K562 (cell line): ENCODE data around the gene ARHGAP28. TPM values are rescaled to one million over a fixed set of nuclear protein-coding genes. Genes with fewer than 3 reads are reported as not detected.

Experiments
- ATAC-seq: fragments of 200-7000 bp; cut with Tn5 transposase; 3 replicates; pipeline ENCODE4 v1.9.1; 2020; ENCODE audit warnings: moderate library complexity
- BruUV-seq: library from RNA; stranded (reverse); fragments of 400-500 nt; replicated peaks from 2 replicates; lab custom pipeline; 2021; lab: Mats Ljungman, UMichigan
- CTCF ChIA-PET: fragments of 300-600 bp; formaldehyde crosslinking; extraction: SDS; loops from one replicate; lab custom pipeline; 2021; ENCODE audit warnings: low intra/inter-chr PET ratio; lab: Yijun Ruan, JAX
- POLR2A ChIA-PET: fragments of 300-600, 350-650 bp; sonication (Branson Sonifier 250); formaldehyde crosslinking; extraction: SDS; loops from one replicate; lab custom pipeline; 2021; ENCODE audit warnings: antibody characterized with exemption, inconsistent platforms; lab: Yijun Ruan, JAX
- DNase-seq, 4 experiments: peaks; one replicate each; pipeline versions ENCODE4 v3.0.0 to v3.0.0-alpha.2; 2011 to 2018; ENCODE audit warnings: low spot score in 3 of 4, mixed read lengths in 3 of 4; ENCODE audit errors: extremely low read depth in 1 of 4
- FAIRE-seq: peaks from 2 replicates; lab custom pipeline; 2011; peaks lifted over from hg19 to GRCh38; lab: Jason Lieb, UNC
- H2AFZ ChIP-seq: 2 replicates; pipeline ENCODE4 v1.6.0; 2011; ENCODE audit warnings: low read depth, low read length, control low read depth, inconsistent platforms
- H3K27ac ChIP-seq: fragments of 200-600 bp; 3 replicates; pipeline ENCODE4 v1.8.0; 2011; ENCODE audit warnings: low read depth, mild to moderate bottlenecking, control low read depth, inconsistent platforms, low read length, moderate library complexity, mixed read lengths; ENCODE audit errors: extremely low read depth
- H3K27me3 ChIP-seq, 2 experiments: fragments of 300-600 bp in 1 of 2; 2 replicates in 1 of 2; 3 replicates in 1 of 2; pipeline versions ENCODE4 v1.6.0 to v1.8.0; 2011; ENCODE audit warnings: inconsistent platforms in 2 of 2, low read length in 2 of 2, mild to moderate bottlenecking in 1 of 2, mixed read lengths in 1 of 2, moderate library complexity in 1 of 2; ENCODE audit not compliant: control insufficient read depth in 2 of 2, insufficient read depth in 2 of 2
- H3K36me3 ChIP-seq: fragments of 300-600 bp; 3 replicates; pipeline ENCODE4 v1.8.0; 2011; ENCODE audit warnings: mild to moderate bottlenecking, low read length, inconsistent platforms; ENCODE audit not compliant: control insufficient read depth, insufficient read depth
- H3K4me1 ChIP-seq, 2 experiments: fragments of 200-600 bp in 1 of 2; replicated peaks in 1 of 2; 2 replicates in 1 of 2; 3 replicates in 1 of 2; pipeline versions ENCODE4 v1.5.1 to v1.8.0; 2011; ENCODE audit warnings: inconsistent platforms in 2 of 2, low read length in 2 of 2, mild to moderate bottlenecking in 1 of 2, mixed read lengths in 1 of 2, moderate library complexity in 1 of 2; ENCODE audit not compliant: control insufficient read depth in 2 of 2, insufficient read depth in 2 of 2
- H3K4me2 ChIP-seq: 2 replicates; pipeline ENCODE4 v1.6.1; 2011; ENCODE audit warnings: low read length, control low read depth, inconsistent platforms, mixed read lengths; ENCODE audit not compliant: insufficient read depth
- H3K4me3 ChIP-seq: fragments of 200-600 bp; sonication (generic), shearing (Covaris generic); 2 replicates; pipeline ENCODE4 v1.5.1; 2016; ENCODE audit warnings: control low read depth, inconsistent platforms
- H3K79me2 ChIP-seq: fragments of 200-600 bp; 3 replicates; pipeline ENCODE4 v1.8.0; 2011; ENCODE audit warnings: low read length, inconsistent platforms; ENCODE audit not compliant: control insufficient read depth, insufficient read depth
- H3K9ac ChIP-seq, 2 experiments: 2 replicates each; pipeline versions ENCODE4 v1.6.0 to v1.6.1; 2011; ENCODE audit warnings: low read depth in 2 of 2, low read length in 2 of 2, control low read depth in 1 of 2, inconsistent platforms in 1 of 2, mild to moderate bottlenecking in 1 of 2, mixed read lengths in 1 of 2; ENCODE audit not compliant: insufficient read depth in 1 of 2
- H3K9me1 ChIP-seq: one replicate; pipeline ENCODE4 v1.6.0; 2011; ENCODE audit warnings: inconsistent platforms, mild to moderate bottlenecking, low read length, moderate library complexity; ENCODE audit not compliant: control insufficient read depth, insufficient read depth
- H3K9me3 ChIP-seq: replicated peaks from 2 replicates; pipeline ENCODE4 v1.5.1; 2011; ENCODE audit warnings: low read depth, low read length, inconsistent platforms; ENCODE audit not compliant: control insufficient read depth, insufficient read depth
- H4K20me1 ChIP-seq: replicated peaks from 2 replicates; pipeline ENCODE4 v1.6.1; 2011; ENCODE audit warnings: low read length, inconsistent platforms, mixed read lengths; ENCODE audit not compliant: control insufficient read depth, insufficient read depth
- CC2D1A ChIP-seq: fragments of 450-650 bp; IDR thresholded peaks from 2 replicates; pipeline ENCODE4 v1.6.1; 2017; ENCODE audit warnings: mild to moderate bottlenecking
- POLR2AphosphoS2 ChIP-seq: IDR thresholded peaks from 2 replicates; pipeline ENCODE4 v1.6.1; 2012; ENCODE audit warnings: low read length, improper control_type of control experiment
- SNAPC5 ChIP-seq: fragments of 250-450 bp; sonication (Bioruptor Pico); IDR thresholded peaks from 2 replicates; pipeline ENCODE4 v1.8.0; 2021; ENCODE audit warnings: moderate library complexity, mild to moderate bottlenecking, inconsistent platforms
- SP2 ChIP-seq: IDR thresholded peaks from 2 replicates; pipeline ENCODE4 v1.6.1; 2011; ENCODE audit warnings: mild to moderate bottlenecking, low read depth, low read length, moderate library complexity; ENCODE audit not compliant: poor library complexity, severe bottlenecking; ENCODE audit errors: extremely low read depth
- TEAD4 ChIP-seq, 2 experiments: sonication (generic) in 1 of 2; formaldehyde crosslinking in 1 of 2; IDR thresholded peaks; 2 replicates each; pipeline versions ENCODE4 v1.6.1 to v1.8.0; 2012 to 2022; ENCODE audit warnings: borderline replicate concordance in 1 of 2, inconsistent platforms in 1 of 2, low read length in 1 of 2, mild to moderate bottlenecking in 1 of 2, missing genetic modification reagents in 1 of 2
- VEZF1 ChIP-seq: fragments of 200-800 bp; sonication (Bioruptor generic); IDR thresholded peaks from 2 replicates; pipeline ENCODE4 v1.6.1; 2017; ENCODE audit warnings: missing genetic modification characterization, missing compliant biosample characterization
- WHSC1 ChIP-seq: IDR thresholded peaks from one replicate; pipeline ENCODE4 v1.6.1; 2012; ENCODE audit warnings: low read length, control low read depth, inconsistent platforms
- ZNF24 ChIP-seq: fragments of 450-650 bp; IDR thresholded peaks from 2 replicates; pipeline ENCODE4 v1.6.1; 2016
- ZNF449 ChIP-seq: fragments of 250-450 bp; sonication (Bioruptor Pico); IDR thresholded peaks from 2 replicates; pipeline ENCODE4 v1.8.0; 2022; ENCODE audit warnings: moderate library complexity, mild to moderate bottlenecking, inconsistent platforms
- ZNF830 ChIP-seq: fragments of 250-450 bp; sonication (Bioruptor Pico); IDR thresholded peaks from 2 replicates; pipeline ENCODE4 v1.5.0; 2021; ENCODE audit warnings: mild to moderate bottlenecking
- WGBS: fragments of 100-300 bp; shearing (Covaris generic); methylation state at CpG from one replicate; pipeline ENCODE4 v1.1.6; 2016; ENCODE audit warnings: low coverage, mixed read lengths; ENCODE audit not compliant: insufficient coverage; ENCODE audit errors: missing lambda C conversion rate; 5-methylcytosine and 5-hydroxymethylcytosine counted together
- in situ Hi-C: fragments of 300-500 bp; cut with MboI; formaldehyde crosslinking; loops from 4 replicates; pipeline ENCODE4 v1.15.0; 2018; ENCODE audit warnings: inconsistent platforms, mixed read lengths
- intact Hi-C: fragments of 100-400 bp; cut with micrococcal nuclease; formaldehyde crosslinking; loops from 2 replicates; pipeline ENCODE4 v1.14.2; 2022
- polyA plus RNA-seq, 8 experiments: library from polyadenylated mRNA; depleted of rRNA in 4 of 8; stranded (reverse) in 5 of 8; unstranded in 3 of 8; fragments of >200 nt; fragmentation: Nextera tagmentation in 2 of 8; fragmentation: Illumina TruSeq in 1 of 8; extraction: Ambion mirVana in 2 of 8; extraction: Trizol in 1 of 8; gene quantifications; 2 replicates each; pipeline versions ENCODE4 v1.2.1 to v1.2.3, GENCODE V29; 2011 to 2014; ENCODE audit warnings: inconsistent platforms in 1 of 8, missing spikeins in 1 of 8
- total RNA-seq, 7 experiments: library from RNA; depleted of rRNA in 6 of 7; stranded (reverse); fragments of >200 nt in 6 of 7; fragmentation: Illumina TruSeq in 2 of 7; extraction: Trizol in 2 of 7; gene quantifications; 2 replicates each; pipeline versions ENCODE4 v1.2.1 to v1.2.3, GENCODE V29; 2011 to 2021; ENCODE audit warnings: low replicate concordance in 1 of 7

Gene ARHGAP28
- total and polyA plus RNA-seq, 9 of the 15 experiments (the other 6 are each of a cell fraction or from before 2014, with no cell fraction given): 0.93 to 5.9 (median 5.0) TPM

GRCh38 chr18:6755107-6755506, 25.6 kb downstream of the ARHGAP28 start (continued):
- TF ChIP-seq SP2: no peak
- no peak for TF ChIP-seq ZNF24
- TF ChIP-seq CC2D1A: no peak
- no peak for TF ChIP-seq TEAD4 (IDR thresholded peaks at IDR 0.05; ENCODE audit: low read length)
- TF ChIP-seq TEAD4 (CRISPR knock-in tag; IDR thresholded peaks at IDR 0.05; ENCODE audit: borderline replicate concordance): no peak
- TF ChIP-seq ZNF830 (CRISPR knock-in tag): no peak
- no peak for TF ChIP-seq SNAPC5 (CRISPR knock-in tag)
- TF ChIP-seq VEZF1 (CRISPR knock-in tag): no peak

- in situ Hi-C loops: no loop called here
- no peak overlapping the region for H3K4me2 ChIP-seq
Measured at GRCh38 chr18:6757931-6758330, 28.4 kb downstream of the ARHGAP28 start.

More at GRCh38 chr18:6757931-6758330, 28.4 kb downstream of the ARHGAP28 start:
- DNase-seq (no peak), ATAC-seq (no peak), FAIRE-seq (no peak)
- intact Hi-C loops: no loop called here
- Histone ChIP-seq H3K79me2 (no peaks in the 10 kb centered on the region), H2AFZ (no peak overlapping the region), H3K4me3 (no peak overlapping the region), H3K9me1 (no peaks in the 10 kb centered on the region), H3K27ac (no peak overlapping the region), H3K9me3 (no peaks in the 10 kb centered on the region), H3K9ac (no peak overlapping the region), H3K36me3 (no peaks in the 10 kb centered on the region), H3K27me3 (peaks cover 9 to 11% of the 10 kb centered on the region in 2 experiments; a peak in 3 of 5 replicates), H3K4me1 (no peaks in the 10 kb centered on the region)
- POLR2A ChIA-PET: no interaction called here
- WGBS: 3% methylated on average over 4 of the region's 4 CpGs
- CTCF ChIA-PET: no interaction called here
- no TSS peak for BruUV-seq
- TF ChIP-seq ZNF449 (CRISPR knock-in tag): no peak
- TF ChIP-seq POLR2AphosphoS2: no peak
- TF ChIP-seq WHSC1: no peak
- TF ChIP-seq, all 486 proteins: peak for 0
- no peaks in the 10 kb centered on the region for H4K20me1 ChIP-seq
